COLO668 (cell line): ENCODE results near the gene KCNMB2.
"Not testable (repeated sequence)": the region's sequence is repeated elsewhere in the genome, so short reads cannot be mapped to it uniquely, and the experiment has no call there.

Source experiments
- DNase-seq: peaks from one replicate; lab custom pipeline; 2025; ENCODE audit not compliant: unreplicated experiment; lab: John Stamatoyannopoulos, UW

The KCNMB2 gene

GRCh38 chr3:178850450-178851190 lies 314.4 kb downstream of the KCNMB2 start:
- no peak for DNase-seq

- DNase-seq = no peak
These were observed 315.3 kb downstream of the KCNMB2 start for GRCh38 chr3:178851564-178851963.

GRCh38 chr3:178856804-178857203 lies 320.6 kb downstream of the KCNMB2 start:
- no peak for DNase-seq

GRCh38 chr3:178859386-178859785 lies 323.1 kb downstream of the KCNMB2 start:
- DNase-seq = no peak

- not testable (repeated sequence) for DNase-seq
These were observed 323.7 kb downstream of the KCNMB2 start for GRCh38 chr3:178859900-178860436.

- no peak for DNase-seq
These were observed 332.4 kb downstream of the KCNMB2 start for GRCh38 chr3:178868681-178869080.

GRCh38 chr3:178870085-178870484 lies 333.8 kb downstream of the KCNMB2 start:
- DNase-seq = no peak

- no peak for DNase-seq
These were observed 338.9 kb downstream of the KCNMB2 start for GRCh38 chr3:178875157-178875556.

- no peak for DNase-seq
These were observed 339.6 kb downstream of the KCNMB2 start for GRCh38 chr3:178875836-178876235.

GRCh38 chr3:178880274-178880673 lies 344.0 kb downstream of the KCNMB2 start:
- DNase-seq = no peak
